ENCODE data around the gene RCAN1.
A peak's percentile ranks its signal among the peaks of the same experiment; 100 is the strongest.
"Not testable (repeated sequence)": the region's sequence is repeated elsewhere in the genome, so short reads cannot be mapped to it uniquely, and the experiment has no call there.

RCAN1 gene

DNA sequence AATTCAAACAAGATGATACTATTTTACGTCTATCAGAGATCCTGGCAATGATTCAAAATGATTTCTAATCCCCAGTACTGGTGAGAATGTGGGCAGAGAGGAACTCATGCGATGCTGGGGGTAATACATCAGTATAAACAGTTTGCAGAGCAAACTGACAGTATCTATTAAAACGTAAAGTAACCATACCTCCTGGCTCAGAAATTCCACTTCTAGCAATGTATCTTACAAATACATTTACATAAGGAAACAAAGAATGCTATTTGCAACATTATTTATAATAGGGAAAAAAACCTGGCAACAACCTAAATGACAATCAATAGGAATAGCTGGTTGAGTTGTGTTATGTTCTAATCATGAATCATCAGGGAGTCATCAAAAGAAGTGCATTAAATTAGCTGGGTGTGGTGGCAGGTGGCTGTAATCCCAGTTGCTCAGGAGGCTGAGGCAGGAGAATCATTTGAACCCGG lies 15.9 kb downstream of the RCAN1 start:
- peak; percentile 84 for DNase-seq

DNA sequence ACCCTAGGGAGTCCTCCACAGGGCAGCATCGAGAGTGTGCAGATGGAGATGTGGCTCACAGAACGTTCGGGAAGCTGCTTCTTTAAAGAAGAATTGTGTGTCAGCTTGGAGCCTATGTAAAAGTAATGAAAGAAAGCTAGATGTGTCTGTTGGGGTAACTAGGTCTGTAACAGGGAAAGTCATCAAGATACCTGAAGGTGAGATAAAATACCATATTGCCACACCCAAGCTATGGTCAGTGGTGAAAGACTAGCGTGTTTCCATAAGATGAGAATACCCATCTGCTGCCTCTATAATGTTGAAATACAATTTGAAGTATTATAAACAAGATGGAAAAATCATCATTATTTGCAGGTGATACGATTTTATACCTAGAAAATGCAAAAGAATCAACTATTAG lies 17.5 kb downstream of the RCAN1 start:
- no peak for DNase-seq

DNA sequence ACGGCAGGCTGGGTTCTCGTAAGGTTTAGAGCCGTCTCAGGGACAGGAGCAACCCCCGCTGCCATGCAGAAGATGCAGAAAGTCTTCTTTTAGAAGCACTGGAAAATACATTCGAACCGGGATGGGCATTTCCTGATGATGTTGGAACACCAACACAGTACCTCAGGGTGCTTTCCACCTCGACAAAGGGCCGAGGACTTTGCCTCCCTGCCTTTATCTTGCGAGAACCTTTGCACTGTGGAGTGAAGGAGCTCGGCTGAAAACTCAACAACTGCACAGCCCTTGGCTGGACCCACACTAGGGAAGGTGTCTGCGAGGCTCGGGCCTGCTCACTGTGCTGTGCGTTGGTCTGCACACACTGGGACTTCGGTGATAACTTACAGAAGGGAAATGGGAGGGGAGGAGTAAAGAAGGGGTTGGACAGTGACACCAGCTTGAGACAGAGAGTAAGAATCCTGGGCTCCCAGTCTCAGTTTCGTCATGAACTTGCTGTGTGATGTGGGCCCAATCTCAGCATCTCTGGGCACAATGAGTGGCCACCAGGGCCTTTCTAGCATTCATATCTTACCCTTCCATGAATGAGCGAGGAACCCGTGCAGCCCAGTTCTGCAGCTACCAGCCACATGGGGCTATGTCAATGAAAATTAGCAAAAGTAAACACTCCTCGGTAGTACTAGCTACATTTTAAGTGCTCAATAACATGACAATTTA lies 18.2 kb downstream of the RCAN1 start:
- DNase-seq = no peak

DNA sequence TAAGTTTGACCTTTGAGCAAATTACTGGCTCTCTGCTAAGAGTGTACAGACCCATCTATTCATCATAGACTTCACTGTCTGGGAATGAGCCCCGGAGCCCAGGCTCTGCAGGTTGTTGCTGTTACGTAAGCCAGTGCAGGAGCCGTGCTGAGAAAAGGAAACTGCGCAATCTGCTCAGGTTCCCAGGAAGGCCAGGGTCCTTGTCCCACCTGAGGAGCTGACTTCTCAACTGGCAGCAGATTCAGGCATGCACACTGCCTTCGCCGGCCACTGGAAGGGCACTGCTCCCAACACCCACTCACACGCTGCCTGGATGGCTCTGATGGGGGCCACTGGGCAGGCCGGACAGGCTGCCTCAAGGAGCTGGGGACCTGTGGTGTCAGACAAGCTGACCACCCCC lies 19.5 kb downstream of the RCAN1 start:
- DNase-seq = peak; percentile 35

DNA sequence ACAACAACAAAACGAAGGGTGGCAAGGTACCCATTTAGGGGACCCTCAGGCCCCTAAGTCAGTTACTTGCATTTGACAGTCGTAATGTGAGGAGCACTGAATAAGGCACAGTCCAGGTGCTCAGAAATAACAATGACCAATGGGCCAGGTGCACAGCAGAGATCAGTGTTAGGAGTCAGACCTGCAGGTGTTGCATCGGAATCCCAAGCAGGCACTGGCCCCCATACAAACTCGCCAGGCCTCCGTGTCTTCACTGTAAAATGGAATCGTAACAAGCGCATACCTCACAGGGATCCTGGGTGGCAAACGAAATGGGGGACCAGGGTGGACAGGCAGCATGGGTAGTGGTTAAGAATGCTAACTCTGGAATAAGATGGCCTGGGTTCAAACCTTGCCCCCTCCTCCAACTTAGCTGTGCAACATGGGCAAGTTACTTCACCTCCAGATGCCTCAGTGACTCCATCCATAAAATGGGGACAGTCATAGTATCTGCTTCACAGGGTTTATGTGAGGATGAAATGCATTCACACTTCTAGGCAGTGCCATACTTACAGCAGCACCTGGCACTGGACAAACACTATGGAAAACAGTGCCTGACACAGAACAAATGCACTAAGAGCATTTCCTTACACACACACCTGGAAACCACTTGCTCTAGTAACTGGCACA lies 20.2 kb downstream of the RCAN1 start:
- DNase-seq = peak; percentile 24

DNA sequence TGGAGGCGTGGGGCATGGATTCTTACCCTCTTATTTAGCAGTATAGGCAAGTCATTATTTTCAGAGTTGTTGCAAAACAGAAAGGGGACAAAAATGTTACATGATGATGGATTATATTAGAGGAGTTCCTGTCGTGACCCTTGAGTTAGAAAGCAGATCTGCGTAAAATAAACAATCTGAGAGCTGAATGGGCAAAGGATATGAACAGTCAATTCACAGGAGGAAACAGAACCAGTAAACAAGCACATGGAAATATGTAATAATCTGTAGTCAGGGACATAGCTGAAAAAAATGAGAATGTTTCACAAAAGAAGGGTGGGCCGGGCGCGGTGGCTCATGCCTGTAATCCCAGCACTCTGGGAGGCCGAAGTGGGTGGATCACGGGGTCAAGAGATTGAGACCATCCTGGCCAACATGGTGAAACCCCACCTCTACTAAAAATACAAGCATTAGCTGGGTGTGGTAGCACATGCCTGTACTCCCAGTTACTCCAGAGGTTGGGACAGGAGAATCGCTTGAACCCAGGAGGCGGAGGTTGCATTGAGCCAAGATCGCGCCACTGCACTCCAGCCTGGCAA lies 20.9 kb downstream of the RCAN1 start:
- peak; percentile 65 for DNase-seq

DNA sequence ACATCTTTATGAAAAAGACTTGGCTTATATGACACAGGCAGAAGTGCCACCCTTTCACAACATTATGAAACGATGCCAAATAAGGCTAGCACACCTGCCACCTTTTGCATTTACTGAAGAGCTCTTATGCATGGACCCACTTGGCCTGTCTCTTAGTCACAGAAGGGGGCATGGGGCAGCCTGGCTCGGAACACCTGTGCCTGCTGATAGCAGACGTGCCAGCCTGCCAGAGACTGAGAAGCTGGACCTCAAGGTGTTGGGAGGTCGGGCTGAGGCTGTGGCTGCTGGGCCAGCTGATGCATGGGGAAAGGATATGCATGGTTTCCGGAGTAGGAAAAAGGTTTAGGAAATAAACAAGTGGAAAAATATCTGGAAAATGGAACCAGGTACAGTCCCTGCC lies 21.5 kb downstream of the RCAN1 start:
- DNase-seq = peak; percentile 97

DNA sequence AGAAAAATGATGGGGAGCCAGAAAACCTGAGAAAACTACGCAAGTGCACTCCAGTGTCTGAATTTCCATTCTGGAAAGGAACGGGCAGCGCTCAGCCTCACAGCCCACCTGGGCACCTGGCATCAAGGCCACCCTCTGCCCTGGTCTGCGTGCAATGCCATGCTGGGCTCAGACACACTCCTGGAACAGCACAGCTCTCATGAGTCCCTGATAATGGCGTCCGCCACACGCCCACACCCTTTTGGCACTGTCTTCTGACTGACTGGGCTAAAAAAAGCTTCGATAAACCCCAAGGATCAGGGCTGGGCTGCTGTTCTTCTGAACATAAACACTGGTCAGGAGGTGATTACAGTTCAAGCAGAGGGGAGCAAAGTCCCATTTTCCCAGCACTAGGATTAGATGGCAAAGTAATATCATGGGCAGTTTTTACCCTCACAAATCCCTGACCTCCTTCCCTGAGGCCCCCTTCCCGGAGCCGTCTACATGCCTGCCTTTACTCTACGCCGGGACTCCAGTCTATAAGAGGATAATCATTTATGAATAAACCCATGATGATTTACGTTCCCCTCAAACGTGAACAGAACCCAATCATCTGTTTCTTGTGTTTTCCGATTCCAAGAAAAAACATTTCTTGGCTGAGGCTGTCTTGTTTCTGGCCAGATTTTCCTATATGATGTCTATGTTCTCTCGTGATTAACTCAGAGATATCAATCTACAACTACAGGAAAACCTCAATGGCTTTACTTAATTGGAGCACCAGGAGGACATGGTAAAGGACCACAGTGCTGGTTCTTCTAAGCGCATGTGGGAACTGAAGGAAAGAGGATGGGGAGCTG lies 22.6 kb downstream of the RCAN1 start:
- DNase-seq = no peak

DNA sequence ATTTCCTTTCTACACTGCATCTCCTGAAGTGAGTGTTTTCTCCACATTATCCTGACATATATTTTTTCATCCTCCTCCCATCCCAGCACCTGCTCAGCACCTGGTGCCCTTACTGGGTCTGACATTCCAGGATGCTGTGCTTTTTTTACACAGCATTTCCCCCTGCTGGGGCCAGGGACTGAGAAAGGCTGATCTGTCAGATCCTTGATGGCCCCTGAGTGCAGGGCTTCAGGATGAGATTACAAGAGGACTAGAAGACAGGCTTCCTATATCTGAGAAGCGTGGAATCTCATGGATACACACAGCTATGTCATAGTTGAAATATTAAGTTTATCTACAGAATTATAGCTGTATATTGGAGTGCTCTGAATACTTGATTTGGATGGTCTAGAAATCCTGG lies 24.4 kb downstream of the RCAN1 start:
- DNase-seq = peak; percentile 71

DNA sequence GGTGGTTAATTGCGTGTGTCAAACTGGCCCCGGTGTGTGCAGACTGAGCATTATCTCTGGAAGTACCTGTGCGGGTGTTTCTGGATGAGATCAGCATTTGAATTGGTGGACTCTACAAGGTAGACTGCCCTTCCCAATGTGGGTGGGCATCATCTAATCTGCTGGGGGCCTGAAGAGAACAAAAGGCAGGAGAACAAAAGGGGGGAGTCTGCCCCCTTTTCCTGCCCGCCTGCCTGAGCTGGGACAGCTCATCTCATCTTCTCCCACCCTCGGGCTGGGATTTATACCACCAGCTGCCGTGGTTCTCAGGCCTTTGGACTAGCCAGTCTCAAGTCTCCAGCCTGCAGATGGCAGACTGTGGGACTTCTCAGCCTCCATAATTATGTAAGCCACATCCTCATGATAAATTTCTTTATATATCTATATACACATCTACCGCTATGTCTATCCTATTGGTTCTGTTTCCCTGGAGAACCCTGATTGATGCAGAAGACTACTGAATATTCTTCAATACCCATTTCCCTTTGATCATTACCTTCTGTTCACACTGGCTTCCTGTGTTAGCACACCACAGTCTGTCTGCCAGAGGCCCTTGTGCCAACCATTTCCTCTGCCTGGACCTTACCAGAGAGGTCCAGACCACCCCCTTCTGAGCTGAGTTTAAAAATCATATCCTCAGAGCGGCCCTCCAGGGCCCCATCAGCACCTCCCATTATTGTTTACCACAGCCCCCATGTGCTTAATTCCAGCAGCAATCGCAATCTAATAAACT lies 25.2 kb downstream of the RCAN1 start:
- DNase-seq = peak; percentile 28

DNA sequence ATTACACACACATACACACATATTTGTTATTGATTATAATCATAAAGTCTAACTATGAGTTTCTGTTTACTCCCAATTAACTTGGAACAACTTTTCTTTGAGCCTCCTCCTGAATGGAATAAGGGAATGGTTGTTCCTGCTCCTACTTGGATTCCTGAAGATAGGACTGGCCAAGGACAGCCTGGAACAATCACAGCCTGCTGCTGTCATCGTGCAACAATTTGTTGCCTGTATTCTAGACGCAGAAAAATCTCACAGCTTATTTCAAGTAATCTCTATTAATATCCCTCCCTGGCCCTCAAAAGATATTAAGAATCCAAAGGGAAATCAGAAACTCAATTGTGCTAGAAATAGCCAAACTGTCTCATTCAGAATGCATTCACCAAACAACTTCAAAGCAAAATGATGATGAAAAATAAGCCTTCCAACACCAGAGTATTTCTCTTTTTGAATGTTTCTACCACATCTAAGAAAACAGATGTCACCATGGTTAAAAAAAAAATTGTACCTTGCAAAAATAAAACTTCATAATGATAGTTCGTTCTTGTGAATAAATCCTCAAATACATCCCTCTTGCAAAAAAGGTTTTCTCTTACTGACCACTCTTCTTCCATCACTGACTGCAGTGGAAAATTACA lies 30.9 kb downstream of the RCAN1 start:
- no peak for DNase-seq

DNA sequence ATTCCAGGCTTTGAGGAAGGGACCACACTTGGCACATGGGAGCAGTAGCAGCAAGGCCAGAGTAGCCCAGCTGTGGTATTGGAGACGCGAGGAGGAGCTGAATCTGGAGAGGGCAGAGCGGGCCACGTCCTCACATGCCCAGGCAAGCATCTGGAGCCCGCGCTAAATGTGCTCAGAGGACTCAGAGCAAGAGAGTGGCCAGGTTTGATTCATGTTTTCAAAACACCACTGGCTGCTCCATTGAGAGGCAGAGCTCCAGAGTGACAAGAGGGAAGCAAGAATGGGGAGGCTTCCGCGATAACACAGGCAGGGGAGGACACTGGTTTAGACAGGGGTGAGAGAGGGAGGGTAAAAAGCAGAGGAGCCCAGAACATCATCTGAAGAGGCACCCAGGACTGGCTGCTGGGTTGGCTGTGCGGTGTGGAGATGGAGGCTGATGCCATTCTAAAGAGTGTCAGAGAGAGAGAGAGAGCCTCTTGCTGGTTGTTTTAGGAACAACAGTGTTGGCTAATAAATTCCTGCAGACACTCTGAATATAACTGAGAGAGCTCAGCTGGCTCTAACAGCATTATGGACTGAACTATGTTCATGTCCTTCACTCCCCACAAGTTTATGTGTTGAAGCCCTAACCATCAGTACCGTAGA lies 32.3 kb downstream of the RCAN1 start:
- peak; percentile 48 for DNase-seq

DNA sequence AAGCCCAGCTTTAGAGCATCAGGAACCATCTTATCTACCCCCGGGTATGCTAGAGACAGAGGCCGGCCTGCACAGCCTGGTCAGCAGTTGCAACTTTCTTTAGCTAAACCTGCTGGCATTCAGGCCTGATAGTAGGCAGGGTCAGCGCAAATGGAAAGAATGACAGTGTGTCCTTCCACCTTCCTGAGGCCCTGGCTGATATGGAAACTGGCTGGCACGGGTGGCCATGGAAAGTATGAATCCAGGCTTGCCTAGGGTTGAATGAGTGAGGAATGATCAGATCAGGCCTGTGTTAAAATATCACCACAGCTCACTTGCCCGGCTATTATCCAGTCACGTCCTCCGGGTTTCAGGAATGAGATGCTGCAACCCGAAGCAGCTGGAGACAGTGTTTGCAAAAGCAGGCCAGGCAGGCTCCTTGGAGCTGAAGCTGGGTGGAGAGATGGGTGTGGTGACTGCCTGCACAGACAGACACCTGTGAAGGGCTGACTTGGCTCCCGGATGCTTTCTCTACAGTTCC lies 34.7 kb downstream of the RCAN1 start:
- DNase-seq = peak; percentile 63

DNA sequence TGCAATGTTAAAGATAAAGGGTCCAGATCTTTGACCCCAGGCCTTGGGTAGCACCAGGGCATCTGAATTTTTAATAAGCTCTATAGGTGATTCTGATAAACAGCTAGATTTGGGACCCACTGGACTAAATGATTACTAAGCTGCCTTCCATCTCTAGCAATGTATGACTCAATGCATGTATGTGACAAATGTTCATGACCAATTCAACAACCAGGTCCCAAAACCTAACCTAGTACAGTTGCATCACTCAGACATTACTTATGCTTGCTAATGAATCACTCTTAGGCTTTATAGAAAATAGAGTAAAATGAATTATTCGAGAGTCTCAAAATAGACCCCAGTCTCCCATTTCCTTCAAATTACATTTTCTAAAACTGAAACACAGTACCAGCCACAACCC lies 35.5 kb downstream of the RCAN1 start:
- no peak for DNase-seq

DNA sequence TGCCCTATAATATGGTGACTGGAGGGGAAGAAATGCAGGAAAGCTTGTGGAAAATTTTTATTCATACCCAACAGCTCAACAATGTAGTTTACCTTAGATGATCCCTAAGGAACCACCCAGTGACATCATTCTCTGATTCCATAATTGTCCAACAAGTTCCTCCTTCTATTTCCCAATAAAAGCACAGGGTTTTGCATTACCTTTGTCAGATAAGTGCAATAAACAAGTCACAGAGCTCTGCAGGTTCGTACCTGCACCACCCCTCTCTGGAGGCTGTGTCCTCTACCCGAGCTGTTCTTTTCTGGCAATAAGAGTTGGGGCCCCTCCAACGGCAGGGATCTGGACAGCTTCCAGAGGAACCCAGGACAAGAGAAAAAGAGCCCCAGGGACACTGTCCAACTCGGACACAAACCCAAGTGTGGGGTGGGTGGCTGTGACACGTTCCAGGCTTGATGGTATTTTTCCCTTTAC lies 38.8 kb downstream of the RCAN1 start:
- DNase-seq = no peak

DNA sequence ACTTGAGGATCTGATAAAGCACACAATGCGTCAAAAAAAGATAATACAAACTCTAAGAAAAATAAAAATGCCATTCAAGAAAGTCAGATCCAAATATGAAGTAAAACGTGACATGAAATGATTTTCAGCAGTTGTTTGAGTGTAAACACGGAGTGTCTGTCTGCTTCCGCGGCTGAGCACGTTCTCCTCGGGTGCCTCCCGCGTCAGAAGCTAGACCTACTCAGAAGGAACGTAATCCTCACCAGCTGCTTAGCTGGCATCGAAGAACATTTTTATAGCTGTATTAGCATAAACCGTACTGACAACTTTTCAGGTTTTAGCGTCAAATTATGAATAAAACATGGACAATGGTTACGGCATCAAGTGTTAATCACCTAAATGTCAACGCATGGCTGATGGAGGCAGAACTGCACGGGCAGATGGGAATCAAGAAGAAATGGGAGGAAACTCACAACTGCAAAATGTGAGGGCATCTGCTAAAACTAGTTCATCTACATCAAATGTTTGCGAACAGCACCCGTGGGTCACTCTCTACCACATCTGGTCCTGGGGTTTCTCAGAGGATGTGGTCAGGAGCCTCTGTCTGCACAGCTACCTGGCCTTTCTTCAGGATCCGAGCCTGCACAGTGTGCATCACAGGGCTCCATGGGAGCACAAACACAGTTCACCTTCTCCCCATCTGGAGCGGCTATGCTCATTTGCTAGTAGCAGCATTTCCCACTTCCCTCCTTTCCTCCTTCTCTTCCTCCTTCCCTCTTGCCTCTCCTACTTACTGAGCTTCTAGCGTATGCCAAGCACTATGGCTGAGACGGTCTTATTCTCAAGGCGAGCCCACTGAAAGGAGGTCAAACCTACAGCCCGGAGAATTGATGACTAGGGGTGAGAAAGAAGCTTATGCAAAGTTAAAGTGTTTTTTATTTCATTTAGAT lies 40.0 kb downstream of the RCAN1 start:
- DNase-seq = no peak

DNA sequence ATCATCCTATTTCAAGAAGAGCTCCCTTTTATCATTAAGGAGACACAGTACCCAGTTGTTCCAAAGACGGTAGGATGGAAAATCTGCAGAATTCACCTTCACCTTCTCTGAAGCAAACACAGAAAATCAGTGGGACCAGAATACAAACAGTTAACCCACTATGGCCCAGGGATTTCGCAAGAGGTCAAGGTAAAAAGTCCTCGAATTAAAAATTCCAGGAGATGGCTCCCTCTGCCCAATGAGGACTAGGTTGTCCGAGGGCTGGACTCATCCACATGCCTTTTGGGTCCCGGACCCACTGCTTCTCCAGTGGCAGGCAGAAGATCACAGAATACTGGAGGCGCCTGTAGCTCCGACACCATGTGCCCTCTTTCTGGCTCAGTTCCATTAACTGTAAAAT lies 42.9 kb downstream of the RCAN1 start:
- DNase-seq = no peak

DNA sequence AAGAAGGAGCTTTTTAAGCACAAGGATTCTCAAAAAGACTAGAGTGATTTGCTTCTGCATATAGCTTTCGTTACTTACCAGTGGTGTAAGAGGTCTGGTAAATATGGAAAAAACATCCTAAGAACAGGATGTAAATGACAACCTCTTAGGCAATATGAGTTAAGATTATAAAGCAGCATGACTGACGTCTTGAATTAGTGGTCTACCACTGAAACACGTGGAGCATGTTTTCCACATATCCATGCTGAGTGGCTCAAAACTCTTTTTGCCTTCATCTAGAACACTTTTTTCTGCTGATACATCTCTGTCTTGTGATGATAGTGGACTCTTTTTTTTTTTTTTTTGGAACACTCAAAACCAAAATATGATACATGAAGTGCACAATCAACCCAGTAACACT lies 44.6 kb downstream of the RCAN1 start:
- no peak for DNase-seq

DNA sequence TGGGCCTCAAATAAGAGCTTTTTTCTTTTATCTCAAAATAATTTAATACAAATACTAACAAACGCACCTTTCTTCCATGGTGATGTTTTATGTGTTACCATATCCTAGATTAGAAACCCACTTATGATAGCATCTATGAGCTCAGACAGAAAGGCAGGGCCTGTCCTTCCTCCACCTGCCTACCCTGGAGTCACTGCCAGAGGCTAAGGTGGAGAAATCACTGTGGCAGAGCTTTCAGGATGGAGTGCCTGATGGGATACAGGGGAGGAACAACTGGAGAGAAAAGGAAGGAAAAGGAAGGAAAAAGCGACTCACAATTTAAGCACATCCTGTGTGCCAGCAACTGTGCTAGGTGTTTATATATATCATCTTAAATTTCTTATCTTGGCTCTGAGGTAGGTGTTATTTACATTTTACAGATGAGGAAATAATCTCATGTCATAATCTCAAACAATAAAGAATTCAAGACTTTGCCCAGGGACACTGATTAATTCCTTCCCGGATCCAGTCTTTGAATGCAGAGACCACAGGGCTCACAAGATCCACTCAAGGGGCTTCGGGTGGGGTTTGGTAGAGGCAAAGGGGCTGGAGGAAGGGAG lies 45.4 kb downstream of the RCAN1 start:
- no peak for DNase-seq

DNA sequence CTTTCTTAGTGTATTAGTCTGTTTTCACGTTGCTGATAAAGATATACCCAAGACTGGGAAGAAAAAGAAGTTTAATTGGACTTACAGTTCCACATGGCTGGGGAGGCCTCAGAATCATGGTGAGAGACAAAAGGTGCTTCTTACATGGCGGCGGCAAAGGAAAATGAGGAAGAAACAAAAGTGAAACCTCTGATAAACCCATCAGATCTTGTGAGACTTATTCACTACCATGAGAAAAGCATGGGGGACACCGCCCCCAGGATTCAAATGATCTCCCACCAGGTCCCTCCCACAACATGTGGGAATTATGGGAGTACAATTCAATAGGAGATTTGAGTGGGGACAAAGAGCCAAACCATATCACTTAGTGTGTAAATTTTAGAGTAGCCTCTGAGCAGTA lies 46.1 kb downstream of the RCAN1 start:
- DNase-seq = not testable (repeated sequence)
